HL-60/S4 treated with retinoic acid at 250 ng/mL for 4 days and 3 days (cell line): ENCODE measurements around the gene SNX10.
"Not testable (repeated sequence)": the region's sequence is repeated elsewhere in the genome, so short reads cannot be mapped to it uniquely, and the experiment has no call there.

Experiments used
- in situ Hi-C: fragments of 300-500 bp; cut with MboI; formaldehyde crosslinking; loops from 2 replicates; pipeline ENCODE4 v1.7.0; 2022; ENCODE audit warnings: low sequenced_read_pairs

SNX10 gene

GRCh38 chr7:26291699-26292538 lies at the start of gene SNX10:
Gene SNX10 (plus strand): TSS chr7:26291862. CDS start chr7:26346443, 54,581 bp downstream.
- in situ Hi-C loops, result no loop called here

GRCh38 chr7:26245150-26245549 lies 46.5 kb upstream of the SNX10 start:
- in situ Hi-C loops, result no loop called here

GRCh38 chr7:26250239-26250638 lies 41.4 kb upstream of the SNX10 start:
- in situ Hi-C loops, result no loop called here

GRCh38 chr7:26261866-26262265 lies 29.8 kb upstream of the SNX10 start:
- in situ Hi-C loops, result not testable (repeated sequence)

- in situ Hi-C loops, result no loop called here
These were observed 26.6 kb upstream of the SNX10 start for GRCh38 chr7:26265065-26265464.

- in situ Hi-C loops, result no loop called here
These were observed 26.1 kb upstream of the SNX10 start for GRCh38 chr7:26265499-26266075.

GRCh38 chr7:26267601-26268166 lies 24.0 kb upstream of the SNX10 start:
- in situ Hi-C loops, result no loop called here

GRCh38 chr7:26275213-26275612 lies 16.4 kb upstream of the SNX10 start:
- in situ Hi-C loops, result no loop called here

GRCh38 chr7:26278770-26279169 lies 12.9 kb upstream of the SNX10 start:
- in situ Hi-C loops, result no loop called here

GRCh38 chr7:26279405-26279804 lies 12.3 kb upstream of the SNX10 start:
- in situ Hi-C loops, result no loop called here

- in situ Hi-C loops, result no loop called here
These were observed 11.6 kb upstream of the SNX10 start for GRCh38 chr7:26280097-26280496.

- in situ Hi-C loops, result no loop called here
These were observed 10.9 kb upstream of the SNX10 start for GRCh38 chr7:26280723-26281122.

GRCh38 chr7:26284477-26284876 lies 7.2 kb upstream of the SNX10 start:
- in situ Hi-C loops, result no loop called here

- in situ Hi-C loops, result no loop called here
These were observed 6.5 kb upstream of the SNX10 start for GRCh38 chr7:26284995-26285632.

- in situ Hi-C loops, result no loop called here
These were observed 5.5 kb upstream of the SNX10 start for GRCh38 chr7:26286157-26286556.

GRCh38 chr7:26288126-26288525 lies 3.5 kb upstream of the SNX10 start:
- in situ Hi-C loops, result not testable (repeated sequence)

- in situ Hi-C loops, result no loop called here
These were observed 411 bp upstream of the SNX10 start for GRCh38 chr7:26291251-26291650.

- in situ Hi-C loops, result no loop called here
These were observed 1.3 kb downstream of the SNX10 start for GRCh38 chr7:26292768-26293560.

GRCh38 chr7:26293569-26294308 lies 2.1 kb downstream of the SNX10 start:
- in situ Hi-C loops, result no loop called here

- in situ Hi-C loops, result no loop called here
These were observed 3.4 kb downstream of the SNX10 start for GRCh38 chr7:26295015-26295414.
